GM06990 (cell line): ENCODE measurements around the gene SLC14A1.

ENCODE experiments used
- DNase-seq: peaks from one replicate; pipeline ENCODE4 v3.0.0-alpha.2; 2011; ENCODE audit not compliant: insufficient read length; ENCODE audit errors: extremely low read depth
- H3K27me3 ChIP-seq: replicated peaks from 2 replicates; pipeline ENCODE4 v1.6.0; 2011; ENCODE audit warnings: low read length; ENCODE audit not compliant: control insufficient read depth, insufficient read depth
- H3K36me3 ChIP-seq: 2 replicates; pipeline ENCODE4 v1.5.1; 2011; ENCODE audit warnings: low read length; ENCODE audit not compliant: control insufficient read depth, insufficient read depth
- H3K4me3 ChIP-seq: replicated peaks from 2 replicates; pipeline ENCODE4 v1.5.1; 2011; ENCODE audit warnings: low read depth, mild to moderate bottlenecking, control low read depth, low read length
- TF ChIP-seq, protein P1 (sequence below): IDR thresholded peaks from 2 replicates; pipeline ENCODE4 v1.5.1; 2011; ENCODE audit warnings: low read length, control low read depth, mild to moderate bottlenecking, inconsistent platforms; ENCODE audit not compliant: insufficient read depth, poor library complexity, severe bottlenecking

The SLC14A1 gene

DNA sequence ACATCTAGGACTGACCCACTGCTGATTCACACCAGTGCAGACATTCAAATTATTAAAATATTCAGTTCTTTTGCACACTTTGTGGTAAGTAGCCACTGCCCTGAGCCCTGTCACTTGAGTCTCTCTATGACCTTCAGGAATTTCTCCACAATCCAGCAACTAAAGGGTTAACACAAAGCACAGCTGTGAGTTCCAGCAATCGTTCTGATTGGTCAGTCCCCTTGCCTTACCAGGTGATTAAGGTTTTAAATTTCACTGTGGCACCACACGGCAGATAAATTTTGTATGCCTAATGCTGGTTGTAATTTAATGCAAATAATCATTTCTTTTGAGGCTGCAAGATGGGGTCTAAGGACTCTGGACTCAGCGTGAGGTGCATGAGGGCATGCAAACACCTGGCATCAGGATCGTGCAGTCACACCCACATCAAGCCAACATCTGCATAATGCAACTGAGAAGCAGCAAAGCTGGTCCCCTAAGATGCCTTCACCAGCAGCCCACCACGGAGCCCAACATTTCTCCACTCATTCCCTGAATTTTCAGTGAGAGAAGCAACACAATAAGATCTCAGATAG lies 36.6 kb downstream of the SLC14A1 start:
- Histone ChIP-seq H3K36me3 (no peaks in the 10 kb centered on the region), H3K4me3 (no peak overlapping the region), H3K27me3 (no peaks in the 10 kb centered on the region)
- TF ChIP-seq, protein P1, sequence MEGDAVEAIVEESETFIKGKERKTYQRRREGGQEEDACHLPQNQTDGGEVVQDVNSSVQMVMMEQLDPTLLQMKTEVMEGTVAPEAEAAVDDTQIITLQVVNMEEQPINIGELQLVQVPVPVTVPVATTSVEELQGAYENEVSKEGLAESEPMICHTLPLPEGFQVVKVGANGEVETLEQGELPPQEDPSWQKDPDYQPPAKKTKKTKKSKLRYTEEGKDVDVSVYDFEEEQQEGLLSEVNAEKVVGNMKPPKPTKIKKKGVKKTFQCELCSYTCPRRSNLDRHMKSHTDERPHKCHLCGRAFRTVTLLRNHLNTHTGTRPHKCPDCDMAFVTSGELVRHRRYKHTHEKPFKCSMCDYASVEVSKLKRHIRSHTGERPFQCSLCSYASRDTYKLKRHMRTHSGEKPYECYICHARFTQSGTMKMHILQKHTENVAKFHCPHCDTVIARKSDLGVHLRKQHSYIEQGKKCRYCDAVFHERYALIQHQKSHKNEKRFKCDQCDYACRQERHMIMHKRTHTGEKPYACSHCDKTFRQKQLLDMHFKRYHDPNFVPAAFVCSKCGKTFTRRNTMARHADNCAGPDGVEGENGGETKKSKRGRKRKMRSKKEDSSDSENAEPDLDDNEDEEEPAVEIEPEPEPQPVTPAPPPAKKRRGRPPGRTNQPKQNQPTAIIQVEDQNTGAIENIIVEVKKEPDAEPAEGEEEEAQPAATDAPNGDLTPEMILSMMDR = no peak
- no peak for DNase-seq

DNA sequence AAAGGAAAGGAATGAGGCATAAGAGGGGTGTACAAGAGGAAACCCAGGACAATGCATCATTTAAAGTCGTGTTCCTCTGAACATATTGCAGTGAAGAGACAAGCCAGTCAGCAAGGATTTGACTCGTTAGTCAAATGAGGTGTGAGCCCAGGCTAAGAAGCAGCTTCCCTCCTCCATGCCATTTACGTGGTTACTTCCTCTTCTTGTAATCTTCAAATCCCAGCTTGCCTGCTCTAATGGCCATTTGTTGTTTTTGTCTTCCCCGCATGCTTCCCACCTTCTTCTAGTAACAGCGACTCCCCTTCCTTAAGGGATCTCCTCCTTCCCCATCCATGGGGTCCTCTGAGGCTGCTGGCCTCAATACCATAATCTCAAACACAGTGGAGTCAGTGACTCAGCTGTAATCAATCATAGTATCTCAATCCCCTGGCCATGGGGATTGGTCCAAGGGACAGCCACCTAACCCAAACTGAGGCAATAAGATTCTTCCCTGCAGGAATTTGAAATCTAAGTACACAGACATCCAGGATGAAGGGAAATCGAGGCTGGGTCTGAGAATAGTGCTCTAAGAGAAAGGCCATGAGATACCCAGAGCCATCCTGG lies 37.6 kb downstream of the SLC14A1 start:
- DNase-seq = no peak
- no peaks in the 10 kb centered on the region for H3K27me3 ChIP-seq

DNA sequence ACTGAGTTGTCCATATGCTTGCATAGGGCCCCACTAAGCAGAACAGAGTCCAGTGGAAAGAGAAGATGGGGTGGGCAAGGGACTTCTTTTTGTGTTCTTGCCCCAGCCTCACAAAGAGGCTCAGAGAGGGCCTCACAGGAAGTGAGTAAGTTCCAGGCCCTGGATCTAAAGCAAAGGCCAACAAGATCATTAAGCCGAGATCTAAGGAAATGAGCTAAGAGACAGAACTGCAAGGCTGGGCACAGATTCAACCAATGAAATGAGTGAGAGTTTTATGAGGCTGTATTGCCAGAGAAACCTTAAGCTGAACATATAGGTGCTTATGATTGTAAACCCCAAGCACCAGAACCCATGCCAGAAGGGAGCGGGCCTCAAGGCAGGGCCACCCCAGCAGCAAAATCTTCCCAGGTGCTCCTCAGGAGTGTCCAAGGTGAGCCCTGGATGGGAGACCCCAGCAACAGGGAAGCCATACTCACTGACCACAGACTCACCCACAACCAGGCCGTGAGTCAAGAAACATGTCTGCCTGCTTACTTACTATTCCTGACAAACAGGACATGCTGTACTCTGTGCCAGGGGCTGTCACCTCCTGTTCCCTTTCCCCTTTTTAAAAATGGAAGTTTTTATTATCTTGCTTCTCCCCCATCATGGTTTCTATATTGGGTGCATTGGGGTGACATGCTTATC lies 40.2 kb downstream of the SLC14A1 start:
- DNase-seq = no peak
- Histone ChIP-seq H3K4me3 (no peak overlapping the region), H3K36me3 (no peaks in the 10 kb centered on the region), H3K27me3 (no peaks in the 10 kb centered on the region)
- TF ChIP-seq, protein P1 = no peak

More for the DNA sequence above, 37.6 kb downstream of the SLC14A1 start:
- TF ChIP-seq, protein P1 = no peak
- Histone ChIP-seq H3K36me3 (no peaks in the 10 kb centered on the region), H3K4me3 (no peak overlapping the region)

DNA sequence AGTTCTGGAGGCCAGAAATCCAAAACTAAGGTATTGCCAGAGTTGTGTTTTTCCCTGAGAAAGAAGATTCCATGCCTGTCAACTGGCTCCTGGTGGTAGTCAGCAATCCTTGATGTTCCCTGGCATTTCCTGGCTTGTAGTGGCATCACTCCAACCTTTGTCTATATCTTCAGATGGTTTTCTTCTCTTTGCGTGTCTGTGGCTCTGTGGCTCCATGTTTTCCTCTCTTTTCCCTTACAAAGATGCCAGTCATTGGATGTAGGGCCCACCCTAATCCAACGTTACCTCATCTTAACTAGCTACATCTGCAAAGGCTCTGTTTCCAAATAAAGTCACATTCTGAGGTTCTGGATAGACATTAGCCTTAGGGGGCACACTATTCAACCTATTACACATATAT lies 41.8 kb downstream of the SLC14A1 start:
- H3K4me3 ChIP-seq = no peak overlapping the region
- H3K27me3 ChIP-seq = no peaks in the 10 kb centered on the region
- DNase-seq = no peak
- TF ChIP-seq, protein P1 = no peak
- no peaks in the 10 kb centered on the region for H3K36me3 ChIP-seq

DNA sequence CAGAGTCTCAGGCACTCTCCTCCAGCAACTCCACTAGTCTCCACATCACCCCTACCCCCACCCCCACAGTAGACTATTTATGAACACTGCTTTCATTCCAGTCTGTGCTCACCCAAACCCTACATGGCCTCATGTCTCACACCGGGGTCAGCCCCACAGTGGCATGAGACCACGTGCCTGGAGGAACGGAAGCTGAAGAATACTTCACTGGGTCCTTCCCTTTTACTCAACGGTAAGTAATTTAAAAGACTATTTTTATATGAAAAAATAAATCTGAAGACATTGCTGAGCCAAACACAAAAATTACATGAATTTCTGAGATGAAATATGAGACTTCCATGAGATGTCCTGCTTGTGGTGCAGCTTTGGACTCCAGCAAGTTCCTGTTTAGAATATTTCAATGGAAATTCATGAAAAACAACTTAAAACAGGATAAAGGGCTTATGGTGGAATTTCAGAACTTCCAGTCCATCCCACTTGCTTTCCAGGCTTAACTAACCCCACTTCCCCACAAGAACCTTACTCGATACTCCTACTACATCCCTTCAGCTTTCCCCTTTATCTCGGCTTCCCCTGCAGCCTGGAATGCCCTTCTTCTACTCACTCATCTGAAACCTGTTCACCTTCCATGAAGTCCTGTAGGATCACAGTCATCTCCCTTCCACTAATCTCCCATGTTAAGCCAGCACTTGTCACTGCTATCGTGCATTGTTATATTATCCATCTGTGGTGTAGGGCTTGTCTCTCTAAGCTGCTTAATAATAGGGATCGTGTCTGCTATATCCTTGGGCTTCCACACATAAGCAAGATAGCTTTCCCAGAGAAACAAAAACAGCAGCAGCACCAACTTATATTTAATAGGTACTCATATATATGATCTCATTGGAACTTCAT lies 47.9 kb downstream of the SLC14A1 start:
- Histone ChIP-seq H3K27me3 (no peaks in the 10 kb centered on the region; the same call in 1 of the 2 replicates), H3K4me3 (no peak overlapping the region)
- no peak for DNase-seq

More for the DNA sequence above, 47.9 kb downstream of the SLC14A1 start:
- H3K36me3 ChIP-seq = no peaks in the 10 kb centered on the region
- TF ChIP-seq, protein P1 = no peak
